GM12891 (cell line): ENCODE data around the gene ABTB2.

Experiments used
- POLR2A ChIP-seq: IDR thresholded peaks from 2 replicates; pipeline ENCODE4 v1.6.1; 2011; ENCODE audit warnings: low read depth, low read length, control low read depth
- POLR2AphosphoS5 ChIP-seq: IDR thresholded peaks from 2 replicates; pipeline ENCODE4 v1.6.1; 2011; ENCODE audit warnings: low read depth, low read length, control low read depth
- POU2F2 ChIP-seq: IDR thresholded peaks from 2 replicates; pipeline ENCODE4 v1.6.1; 2011; ENCODE audit warnings: low read depth, mild to moderate bottlenecking, control low read depth, low read length, moderate library complexity
- SPI1 ChIP-seq: IDR thresholded peaks from 2 replicates; pipeline ENCODE4 v1.6.1; 2011; ENCODE audit warnings: low read depth, low read length, control low read depth
- TAF1 ChIP-seq: IDR thresholded peaks from 2 replicates; pipeline ENCODE4 v1.6.1; 2011; ENCODE audit warnings: low read depth, low read length, control low read depth

GRCh38 chr11:34264303-34265110 is 93.3 kb downstream of the ABTB2 start:
- TF ChIP-seq POLR2A (no peak), POLR2AphosphoS5 (no peak), TAF1 (no peak), SPI1 (no peak), POU2F2 (no peak)
